AG09319 (cell line): ENCODE data around the gene ZDHHC13.

ENCODE experiments used
- DNase-seq: peaks from one replicate; pipeline ENCODE4 v3.0.0-alpha.2; 2010; ENCODE audit warnings: low read depth; ENCODE audit errors: extremely low read depth
- CTCF ChIP-seq: IDR thresholded peaks from 2 replicates; pipeline ENCODE4 v1.5.1; 2011; ENCODE audit warnings: low read depth, mild to moderate bottlenecking, inconsistent platforms, low read length, moderate library complexity

Gene ZDHHC13

GRCh38 chr11:19168090-19168489 lies 51.1 kb downstream of the ZDHHC13 start:
- no peak for DNase-seq
- no peak for TF ChIP-seq CTCF

GRCh38 chr11:19173004-19173689 lies 56.2 kb downstream of the ZDHHC13 start:
- no peak for DNase-seq
- TF ChIP-seq CTCF = no peak

DNA sequence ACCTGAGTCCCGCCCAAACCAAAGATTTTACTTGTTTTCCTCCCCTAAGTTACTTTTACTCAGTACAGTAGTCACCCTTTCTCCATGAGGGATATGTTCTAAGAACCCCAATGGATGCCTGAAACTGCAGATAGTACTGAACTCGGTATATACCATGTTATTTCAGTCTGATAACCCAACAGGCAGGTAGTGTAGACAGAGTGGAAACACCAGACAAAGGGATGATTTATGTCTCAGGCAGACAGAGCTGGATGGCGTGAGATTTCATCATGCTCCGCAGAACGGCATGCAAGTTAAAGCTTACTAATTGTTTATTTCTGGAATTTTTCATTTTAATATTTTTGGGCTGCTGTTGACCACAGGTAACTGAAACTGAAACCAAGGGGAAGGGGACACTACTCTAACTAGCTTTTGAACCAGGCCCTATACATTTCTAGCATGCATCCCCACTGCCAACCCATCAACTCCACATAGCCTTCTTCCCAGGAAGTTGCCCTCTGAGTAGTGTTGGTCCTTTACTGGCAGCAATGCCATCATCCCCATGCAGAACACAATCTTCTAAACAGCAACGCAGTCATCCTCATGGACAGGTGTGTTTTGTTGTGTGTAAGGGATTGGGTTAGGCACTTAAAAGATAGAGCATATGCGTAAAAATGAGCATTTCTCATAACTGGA lies 57.1 kb downstream of the ZDHHC13 start:
- TF ChIP-seq CTCF = no peak
- DNase-seq = no peak

GRCh38 chr11:19176629-19177186 lies 59.7 kb downstream of the ZDHHC13 start:
- no peak for TF ChIP-seq CTCF
- DNase-seq = no peak

- no peak for DNase-seq
- no peak for TF ChIP-seq CTCF
Observed at GRCh38 chr11:19181531-19182261, 64.7 kb downstream of the ZDHHC13 start.

DNA sequence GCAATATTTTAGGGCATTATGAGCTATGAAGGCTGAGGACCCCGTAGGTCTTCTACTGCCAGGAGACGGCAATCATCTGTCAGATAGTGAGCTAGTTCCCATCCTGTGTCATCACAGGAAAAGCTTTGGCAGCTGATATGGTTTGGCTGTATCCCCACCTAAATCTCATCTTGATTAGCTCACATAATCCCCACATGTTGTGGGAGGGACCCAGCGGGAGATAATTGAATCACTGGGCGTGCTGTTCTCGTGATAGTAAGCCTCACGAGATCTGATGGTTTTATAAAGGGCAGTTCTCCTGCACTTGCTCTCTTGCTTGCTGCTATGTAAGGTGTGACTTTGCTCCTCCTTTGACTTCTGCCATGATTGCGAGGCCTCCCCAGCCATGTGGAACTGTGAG lies 66.7 kb downstream of the ZDHHC13 start:
- no peak for TF ChIP-seq CTCF

DNA sequence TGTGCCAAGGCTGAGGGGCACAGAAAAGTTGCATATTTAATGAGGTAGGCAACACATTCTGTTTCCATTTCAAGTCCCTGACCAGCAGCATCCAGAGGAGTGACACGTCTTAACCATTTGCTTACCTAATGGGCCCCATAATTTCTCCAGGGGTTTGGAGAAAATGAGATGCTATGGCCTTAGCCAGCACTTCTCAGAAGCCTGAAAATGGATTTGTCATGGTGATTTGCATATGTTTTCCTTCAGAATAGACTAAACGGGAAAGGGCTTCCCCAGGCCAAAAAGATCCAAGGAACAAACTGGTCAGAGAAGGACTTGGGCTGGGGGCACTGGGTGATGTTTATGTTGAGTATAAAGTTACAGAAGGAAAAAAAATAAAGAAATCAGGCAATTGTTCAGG lies 68.1 kb downstream of the ZDHHC13 start:
- DNase-seq = no peak
- no peak for TF ChIP-seq CTCF

More for the DNA sequence above, 66.7 kb downstream of the ZDHHC13 start:
- no peak for DNase-seq
